Hypothalamus (tissue), 51 donors: ENCODE measurements around the gene DTNB.
"Not testable (repeated sequence)": the region's sequence is repeated elsewhere in the genome, so short reads cannot be mapped to it uniquely, and the experiment has no call there.

Source experiments
- DNase-seq, 51 donors: peaks; one replicate each; lab custom pipeline; 2025; lab: John Stamatoyannopoulos, UW

DTNB gene

GRCh38 chr2:25684577-25685473, 11.4 kb upstream of the DTNB start:
- DNase-seq = peak in 3 of 51 donors; percentile 9 to 43 (median 10)

GRCh38 chr2:25682082-25682481, 8.7 kb upstream of the DTNB start:
- no peak for DNase-seq

- no peak for DNase-seq
These were observed 4.5 kb upstream of the DTNB start for GRCh38 chr2:25677877-25678276.

- peak in 3 of 51 donors; percentile 30 to 75 (median 49) for DNase-seq
These were observed 643 bp upstream of the DTNB start for GRCh38 chr2:25674077-25674362.

GRCh38 chr2:25672494-25673299, 680 bp downstream of the DTNB start:
- peak in 31 of 51 donors; percentile 15 to 73 (median 49) for DNase-seq

GRCh38 chr2:25671622-25672021, 1.8 kb downstream of the DTNB start:
- DNase-seq = no peak

- no peak for DNase-seq
These were observed 3.9 kb downstream of the DTNB start for GRCh38 chr2:25669520-25669919.

- no peak for DNase-seq
These were observed 7.2 kb downstream of the DTNB start for GRCh38 chr2:25666218-25666617.

GRCh38 chr2:25665429-25665828, 7.9 kb downstream of the DTNB start:
- DNase-seq = not testable (repeated sequence)

GRCh38 chr2:25664965-25665307, 8.4 kb downstream of the DTNB start:
- DNase-seq = no peak

GRCh38 chr2:25664183-25664964, 9.0 kb downstream of the DTNB start:
- peak in 22 of 51 donors; percentile 4 to 66 (median 28) for DNase-seq

- no peak for DNase-seq
These were observed 18.1 kb downstream of the DTNB start for GRCh38 chr2:25655316-25655715.

GRCh38 chr2:25654801-25655200, 18.6 kb downstream of the DTNB start:
- no peak for DNase-seq

GRCh38 chr2:25651782-25652455, 21.5 kb downstream of the DTNB start:
- no peak for DNase-seq

- DNase-seq = no peak
These were observed 22.3 kb downstream of the DTNB start for GRCh38 chr2:25651066-25651465.

- peak in 1 of 51 donors; percentile 3 for DNase-seq
These were observed 23.1 kb downstream of the DTNB start for GRCh38 chr2:25650256-25650655.

- DNase-seq = no peak
These were observed 23.6 kb downstream of the DTNB start for GRCh38 chr2:25649786-25650185.

GRCh38 chr2:25642298-25642697, 31.1 kb downstream of the DTNB start:
- no peak for DNase-seq

GRCh38 chr2:25639696-25640095, 33.7 kb downstream of the DTNB start:
- no peak for DNase-seq

- no peak for DNase-seq
These were observed 34.2 kb downstream of the DTNB start for GRCh38 chr2:25639131-25639530.

- DNase-seq = no peak
These were observed 37.6 kb downstream of the DTNB start for GRCh38 chr2:25635797-25636196.
